Osteocyte (in vitro differentiated cells): Measurements from ENCODE around the gene ATAD2B. TPM values are rescaled to one million over a fixed set of nuclear protein-coding genes. Genes with fewer than 3 reads are reported as not detected.

ENCODE experiments used
- DNase-seq: peaks from one replicate; pipeline ENCODE4 v3.0.0; 2021; ENCODE audit warnings: mixed read lengths; ENCODE audit not compliant: unreplicated experiment; ENCODE audit errors: extremely low spot score
- H3K27ac Mint-ChIP-seq: one replicate; pipeline ENCODE4 v1.8.0; 2021; ENCODE audit warnings: mild to moderate bottlenecking, mixed read lengths; ENCODE audit not compliant: unreplicated experiment
- H3K27me3 Mint-ChIP-seq: one replicate; pipeline ENCODE4 v1.8.0; 2021; ENCODE audit warnings: mixed read lengths; ENCODE audit not compliant: unreplicated experiment
- H3K36me3 Mint-ChIP-seq: one replicate; pipeline ENCODE4 v1.8.0; 2021; ENCODE audit warnings: mixed read lengths; ENCODE audit not compliant: unreplicated experiment
- H3K4me1 Mint-ChIP-seq: one replicate; pipeline ENCODE4 v1.8.0; 2021; ENCODE audit warnings: mixed read lengths; ENCODE audit not compliant: unreplicated experiment
- H3K4me3 Mint-ChIP-seq: one replicate; pipeline ENCODE4 v1.8.0; 2021; ENCODE audit warnings: mild to moderate bottlenecking, moderate library complexity, mixed read lengths; ENCODE audit not compliant: unreplicated experiment
- H3K9me3 Mint-ChIP-seq: one replicate; pipeline ENCODE4 v1.8.0; 2021; ENCODE audit warnings: mixed read lengths; ENCODE audit not compliant: unreplicated experiment
- total RNA-seq: library from RNA; stranded (reverse); gene quantifications from 2 replicates; pipeline ENCODE4 v1.2.1, GENCODE V29; 2021
- TF ChIP-seq, protein P1 (sequence below): fragments of 200-600 bp; sonication (generic); IDR thresholded peaks from 2 replicates; pipeline ENCODE4 v1.5.0; 2021; ENCODE audit warnings: antibody characterized with exemption, mild to moderate bottlenecking, moderate library complexity

Gene ATAD2B
- total RNA-seq, 1 donor from 2014 or later: 27.3 TPM

DNA sequence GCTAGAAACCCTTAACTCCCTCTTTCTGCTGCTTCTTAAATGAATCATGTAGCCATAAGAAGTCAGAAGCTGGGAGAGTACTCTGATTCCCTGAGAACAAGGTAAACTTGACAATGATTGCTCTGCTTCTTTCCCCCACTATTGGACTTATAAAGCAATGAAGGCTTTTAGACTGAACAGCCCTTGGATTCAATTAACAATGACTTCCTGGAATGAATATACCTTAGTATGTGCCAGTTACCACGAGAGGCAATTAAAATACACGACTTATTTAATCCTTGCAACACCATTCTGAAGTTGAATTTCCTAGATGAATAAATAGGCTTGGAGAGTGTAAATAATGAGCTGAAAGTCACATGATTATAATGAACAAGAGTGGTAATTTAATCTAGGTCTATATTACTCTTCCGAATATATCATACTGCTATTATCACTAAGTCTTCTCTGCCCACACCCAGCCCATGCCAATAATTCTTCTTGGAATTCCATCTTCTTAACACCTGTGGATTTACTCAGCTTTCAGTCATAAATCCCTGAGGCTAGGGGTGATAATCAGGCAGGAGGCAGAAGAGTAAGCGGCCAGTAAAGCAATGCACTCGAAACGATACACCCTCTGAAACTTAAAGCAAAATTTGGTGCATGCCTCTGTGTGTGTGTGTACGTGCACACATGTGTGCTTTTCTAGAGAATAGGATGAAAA, 170.2 kb downstream of the ATAD2B start:
- H3K4me3 Mint-ChIP-seq: no peak overlapping the region
- H3K4me1 Mint-ChIP-seq: peaks cover 11% of the 10 kb centered on the region
- no peaks in the 10 kb centered on the region for H3K27me3 Mint-ChIP-seq
- H3K27ac Mint-ChIP-seq: no peak overlapping the region
- no peak for DNase-seq
- H3K9me3 Mint-ChIP-seq: no peaks in the 10 kb centered on the region
- H3K36me3 Mint-ChIP-seq: peaks cover 35% of the 10 kb centered on the region
- TF ChIP-seq, protein P1, sequence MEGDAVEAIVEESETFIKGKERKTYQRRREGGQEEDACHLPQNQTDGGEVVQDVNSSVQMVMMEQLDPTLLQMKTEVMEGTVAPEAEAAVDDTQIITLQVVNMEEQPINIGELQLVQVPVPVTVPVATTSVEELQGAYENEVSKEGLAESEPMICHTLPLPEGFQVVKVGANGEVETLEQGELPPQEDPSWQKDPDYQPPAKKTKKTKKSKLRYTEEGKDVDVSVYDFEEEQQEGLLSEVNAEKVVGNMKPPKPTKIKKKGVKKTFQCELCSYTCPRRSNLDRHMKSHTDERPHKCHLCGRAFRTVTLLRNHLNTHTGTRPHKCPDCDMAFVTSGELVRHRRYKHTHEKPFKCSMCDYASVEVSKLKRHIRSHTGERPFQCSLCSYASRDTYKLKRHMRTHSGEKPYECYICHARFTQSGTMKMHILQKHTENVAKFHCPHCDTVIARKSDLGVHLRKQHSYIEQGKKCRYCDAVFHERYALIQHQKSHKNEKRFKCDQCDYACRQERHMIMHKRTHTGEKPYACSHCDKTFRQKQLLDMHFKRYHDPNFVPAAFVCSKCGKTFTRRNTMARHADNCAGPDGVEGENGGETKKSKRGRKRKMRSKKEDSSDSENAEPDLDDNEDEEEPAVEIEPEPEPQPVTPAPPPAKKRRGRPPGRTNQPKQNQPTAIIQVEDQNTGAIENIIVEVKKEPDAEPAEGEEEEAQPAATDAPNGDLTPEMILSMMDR: no peak

DNA sequence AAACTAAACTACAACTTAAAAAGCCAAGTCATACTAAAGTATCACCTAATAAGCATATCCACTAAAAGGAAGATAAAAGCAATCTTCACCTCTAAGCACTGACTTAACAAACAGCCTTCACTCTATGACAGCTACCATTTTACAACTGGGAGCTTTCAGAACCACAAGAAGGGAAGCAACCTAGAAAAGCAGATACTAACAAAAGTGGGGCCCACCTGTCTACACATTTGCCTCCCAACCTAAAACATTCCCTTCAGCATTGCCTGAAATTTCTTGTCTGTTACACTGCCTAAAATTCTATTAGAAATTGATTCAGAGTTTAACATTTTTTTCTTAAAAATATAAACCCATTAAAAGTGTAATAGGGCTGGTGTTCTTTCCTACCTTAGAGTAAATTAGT, 172.0 kb downstream of the ATAD2B start:
- Mint-ChIP-seq H3K27ac (no peak overlapping the region), H3K4me1 (peaks cover 7% of the 10 kb centered on the region), H3K9me3 (no peaks in the 10 kb centered on the region), H3K27me3 (no peaks in the 10 kb centered on the region), H3K4me3 (no peak overlapping the region), H3K36me3 (peaks cover 47% of the 10 kb centered on the region)
- TF ChIP-seq, protein P1: no peak
- no peak for DNase-seq

DNA sequence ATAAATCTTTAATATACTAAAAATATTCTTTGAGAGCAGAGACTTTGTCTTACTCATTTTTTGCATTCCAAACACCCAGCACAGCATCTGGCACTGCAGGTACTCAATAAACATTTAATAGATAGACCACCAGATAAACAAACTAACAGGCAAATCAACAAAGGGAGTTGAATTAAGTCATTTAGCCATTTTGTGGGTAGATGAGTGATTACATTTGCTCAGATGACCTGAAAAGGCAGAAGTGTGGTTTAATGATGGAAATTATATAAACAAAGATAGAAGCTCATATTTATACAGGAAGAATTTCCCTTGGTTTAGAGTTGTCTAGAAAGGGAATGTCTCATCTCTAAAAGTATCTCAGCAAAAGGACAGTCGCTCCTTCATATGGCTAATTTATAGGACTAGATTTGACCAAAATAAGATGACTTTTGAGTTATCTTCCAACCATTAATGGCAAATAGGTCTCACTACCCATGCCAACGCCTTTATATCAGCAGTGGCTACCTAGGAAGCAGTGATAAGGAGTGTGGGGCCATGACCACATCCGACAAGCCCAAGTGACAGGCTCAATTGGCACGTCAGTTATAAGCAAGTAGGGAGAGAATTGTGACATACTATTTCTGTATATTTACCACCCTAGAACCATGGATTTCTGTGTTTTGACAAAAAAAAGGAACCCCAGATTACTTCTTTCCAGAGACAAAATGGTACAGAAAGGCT, 173.5 kb downstream of the ATAD2B start:
- Mint-ChIP-seq H3K9me3 (no peaks in the 10 kb centered on the region), H3K36me3 (peaks cover 48% of the 10 kb centered on the region), H3K4me1 (peaks cover 7% of the 10 kb centered on the region), H3K27me3 (no peaks in the 10 kb centered on the region), H3K4me3 (no peak overlapping the region), H3K27ac (no peak overlapping the region)
- TF ChIP-seq, protein P1: no peak
- DNase-seq: no peak

DNA sequence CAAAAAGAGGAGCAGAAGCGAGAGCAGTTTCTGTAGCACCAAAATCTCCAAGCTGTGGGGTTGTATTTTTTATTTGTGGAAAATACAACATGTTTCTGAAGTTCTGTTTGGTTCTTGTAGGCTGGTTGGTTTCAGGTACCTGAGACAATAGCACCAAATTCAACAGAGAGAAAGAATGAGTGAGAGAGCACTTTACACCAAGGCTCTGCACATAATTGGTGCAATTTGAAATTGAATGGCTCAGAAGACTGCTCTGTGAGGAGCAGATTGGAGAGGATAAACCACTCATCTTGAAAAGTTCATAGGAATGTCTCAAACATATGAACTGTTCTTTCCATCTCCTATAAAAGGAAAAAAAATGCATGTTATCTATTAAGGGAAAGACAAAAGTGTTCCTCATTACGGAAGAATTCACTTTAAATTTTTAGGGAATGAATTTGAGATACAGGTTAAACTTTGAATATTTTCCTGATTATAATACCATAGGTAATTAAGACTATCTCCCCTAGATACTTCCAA, 175.1 kb downstream of the ATAD2B start:
- Mint-ChIP-seq H3K4me1 (no peaks in the 10 kb centered on the region), H3K36me3 (peaks cover 38% of the 10 kb centered on the region), H3K9me3 (no peaks in the 10 kb centered on the region), H3K4me3 (no peak overlapping the region), H3K27me3 (no peaks in the 10 kb centered on the region), H3K27ac (no peak overlapping the region)
- DNase-seq: no peak
- TF ChIP-seq, protein P1: no peak
